Glomerular endothelial cell (primary cell): ENCODE results near the gene FIZ1. TPM values are rescaled to one million over a fixed set of nuclear protein-coding genes. Genes with fewer than 3 reads are reported as not detected.
A peak's percentile ranks its signal among the peaks of the same experiment; 100 is the strongest.
"Not testable (repeated sequence)": the region's sequence is repeated elsewhere in the genome, so short reads cannot be mapped to it uniquely, and the experiment has no call there.

Experiments used
- DNase-seq: peaks from one replicate; pipeline ENCODE4 v3.0.0-alpha.2; 2011; ENCODE audit warnings: low read depth, low spot score; ENCODE audit errors: extremely low read depth
- total RNA-seq: library from RNA; depleted of rRNA; stranded (reverse); fragments of >200 nt; gene quantifications from 2 replicates; pipeline ENCODE4 v1.2.3, GENCODE V29; 2015

Gene FIZ1
- total RNA-seq, 1 donor from 2014 or later: 4.4 TPM

GRCh38 chr19:55578031-55578760, 21.1 kb downstream of the FIZ1 start:
- DNase-seq: no peak

GRCh38 chr19:55576746-55577145, 22.6 kb downstream of the FIZ1 start:
- DNase-seq: no peak

- not testable (repeated sequence) for DNase-seq
Observed at GRCh38 chr19:55573929-55574328, 25.4 kb downstream of the FIZ1 start.

GRCh38 chr19:55569477-55569876, 29.8 kb downstream of the FIZ1 start:
- not testable (repeated sequence) for DNase-seq

GRCh38 chr19:55567708-55568328, 31.5 kb downstream of the FIZ1 start:
- DNase-seq: no peak

GRCh38 chr19:55566823-55567222, 32.5 kb downstream of the FIZ1 start:
- no peak for DNase-seq

- no peak for DNase-seq
Observed at GRCh38 chr19:55563261-55563690, 36.0 kb downstream of the FIZ1 start.

GRCh38 chr19:55559684-55560083, 39.6 kb downstream of the FIZ1 start:
- DNase-seq: no peak

GRCh38 chr19:55554741-55555152, 44.6 kb downstream of the FIZ1 start:
- DNase-seq: no peak

GRCh38 chr19:55554302-55554701, 45.0 kb downstream of the FIZ1 start:
- DNase-seq: no peak

- no peak for DNase-seq
Observed at GRCh38 chr19:55553217-55554182, 45.8 kb downstream of the FIZ1 start.

GRCh38 chr19:55552620-55553019, 46.7 kb downstream of the FIZ1 start:
- DNase-seq: no peak

- DNase-seq: no peak
Observed at GRCh38 chr19:55552206-55552605, 47.1 kb downstream of the FIZ1 start.

- DNase-seq: no peak
Observed at GRCh38 chr19:55550321-55550650, 49.0 kb downstream of the FIZ1 start.

GRCh38 chr19:55549500-55550320, 49.6 kb downstream of the FIZ1 start:
- DNase-seq: peak; percentile 65

GRCh38 chr19:55546822-55547614, 52.3 kb downstream of the FIZ1 start:
- DNase-seq: peak; percentile 73

GRCh38 chr19:55546011-55546410, 53.3 kb downstream of the FIZ1 start:
- no peak for DNase-seq

GRCh38 chr19:55545443-55545842, 53.9 kb downstream of the FIZ1 start, which contains the start of gene SBK3:
Gene SBK3, minus strand, starts transcription at chr19:55545543. Its CDS starts 0 bp downstream, at chr19:55545543.
- DNase-seq: no peak

GRCh38 chr19:55544776-55545439, 54.4 kb downstream of the FIZ1 start:
- DNase-seq: no peak
